K562 (cell line): ENCODE measurements around the gene MEOX2. TPM values are rescaled to one million over a fixed set of nuclear protein-coding genes. Genes with fewer than 3 reads are reported as not detected.

ENCODE experiments used
- ATAC-seq: fragments of 200-7000 bp; cut with Tn5 transposase; 3 replicates; pipeline ENCODE4 v1.9.1; 2020; ENCODE audit warnings: moderate library complexity
- BruUV-seq: library from RNA; stranded (reverse); fragments of 400-500 nt; replicated peaks from 2 replicates; lab custom pipeline; 2021; lab: Mats Ljungman, UMichigan
- CTCF ChIA-PET: fragments of 300-600 bp; formaldehyde crosslinking; extraction: SDS; loops from one replicate; lab custom pipeline; 2021; ENCODE audit warnings: low intra/inter-chr PET ratio; lab: Yijun Ruan, JAX
- POLR2A ChIA-PET: fragments of 300-600, 350-650 bp; sonication (Branson Sonifier 250); formaldehyde crosslinking; extraction: SDS; loops from one replicate; lab custom pipeline; 2021; ENCODE audit warnings: antibody characterized with exemption, inconsistent platforms; lab: Yijun Ruan, JAX
- DNase-seq, 4 experiments: peaks; one replicate each; pipeline versions ENCODE4 v3.0.0 to v3.0.0-alpha.2; 2011 to 2018; ENCODE audit warnings: low spot score in 3 of 4, mixed read lengths in 3 of 4; ENCODE audit errors: extremely low read depth in 1 of 4
- FAIRE-seq: peaks from 2 replicates; lab custom pipeline; 2011; peaks lifted over from hg19 to GRCh38; lab: Jason Lieb, UNC
- H2AFZ ChIP-seq: 2 replicates; pipeline ENCODE4 v1.6.0; 2011; ENCODE audit warnings: low read depth, low read length, control low read depth, inconsistent platforms
- H3K27ac ChIP-seq: fragments of 200-600 bp; 3 replicates; pipeline ENCODE4 v1.8.0; 2011; ENCODE audit warnings: low read depth, mild to moderate bottlenecking, control low read depth, inconsistent platforms, low read length, moderate library complexity, mixed read lengths; ENCODE audit errors: extremely low read depth
- H3K27me3 ChIP-seq, 2 experiments: fragments of 300-600 bp in 1 of 2; 2 replicates in 1 of 2; 3 replicates in 1 of 2; pipeline versions ENCODE4 v1.6.0 to v1.8.0; 2011; ENCODE audit warnings: inconsistent platforms in 2 of 2, low read length in 2 of 2, mild to moderate bottlenecking in 1 of 2, mixed read lengths in 1 of 2, moderate library complexity in 1 of 2; ENCODE audit not compliant: control insufficient read depth in 2 of 2, insufficient read depth in 2 of 2
- H3K36me3 ChIP-seq: fragments of 300-600 bp; 3 replicates; pipeline ENCODE4 v1.8.0; 2011; ENCODE audit warnings: mild to moderate bottlenecking, low read length, inconsistent platforms; ENCODE audit not compliant: control insufficient read depth, insufficient read depth
- H3K4me1 ChIP-seq, 2 experiments: fragments of 200-600 bp in 1 of 2; replicated peaks in 1 of 2; 2 replicates in 1 of 2; 3 replicates in 1 of 2; pipeline versions ENCODE4 v1.5.1 to v1.8.0; 2011; ENCODE audit warnings: inconsistent platforms in 2 of 2, low read length in 2 of 2, mild to moderate bottlenecking in 1 of 2, mixed read lengths in 1 of 2, moderate library complexity in 1 of 2; ENCODE audit not compliant: control insufficient read depth in 2 of 2, insufficient read depth in 2 of 2
- H3K4me2 ChIP-seq: 2 replicates; pipeline ENCODE4 v1.6.1; 2011; ENCODE audit warnings: low read length, control low read depth, inconsistent platforms, mixed read lengths; ENCODE audit not compliant: insufficient read depth
- H3K4me3 ChIP-seq: fragments of 200-600 bp; sonication (generic), shearing (Covaris generic); 2 replicates; pipeline ENCODE4 v1.5.1; 2016; ENCODE audit warnings: control low read depth, inconsistent platforms
- H3K79me2 ChIP-seq: fragments of 200-600 bp; 3 replicates; pipeline ENCODE4 v1.8.0; 2011; ENCODE audit warnings: low read length, inconsistent platforms; ENCODE audit not compliant: control insufficient read depth, insufficient read depth
- H3K9ac ChIP-seq, 2 experiments: 2 replicates each; pipeline versions ENCODE4 v1.6.0 to v1.6.1; 2011; ENCODE audit warnings: low read depth in 2 of 2, low read length in 2 of 2, control low read depth in 1 of 2, inconsistent platforms in 1 of 2, mild to moderate bottlenecking in 1 of 2, mixed read lengths in 1 of 2; ENCODE audit not compliant: insufficient read depth in 1 of 2
- H3K9me1 ChIP-seq: one replicate; pipeline ENCODE4 v1.6.0; 2011; ENCODE audit warnings: inconsistent platforms, mild to moderate bottlenecking, low read length, moderate library complexity; ENCODE audit not compliant: control insufficient read depth, insufficient read depth
- H3K9me3 ChIP-seq: replicated peaks from 2 replicates; pipeline ENCODE4 v1.5.1; 2011; ENCODE audit warnings: low read depth, low read length, inconsistent platforms; ENCODE audit not compliant: control insufficient read depth, insufficient read depth
- H4K20me1 ChIP-seq: replicated peaks from 2 replicates; pipeline ENCODE4 v1.6.1; 2011; ENCODE audit warnings: low read length, inconsistent platforms, mixed read lengths; ENCODE audit not compliant: control insufficient read depth, insufficient read depth
- ELF1 ChIP-seq: fragments of 200-800 bp; sonication (Bioruptor generic); IDR thresholded peaks from 2 replicates; pipeline ENCODE4 v1.6.1; 2016; ENCODE audit warnings: missing genetic modification characterization, missing compliant biosample characterization
- KLF1 ChIP-seq: fragments of 450-650 bp; IDR thresholded peaks from 2 replicates; pipeline ENCODE4 v1.6.1; 2016; ENCODE audit warnings: missing genetic modification characterization, missing compliant biosample characterization
- MCM2 ChIP-seq: fragments of 450-650 bp; IDR thresholded peaks from 2 replicates; pipeline ENCODE4 v1.6.1; 2017; ENCODE audit warnings: low read depth, mild to moderate bottlenecking
- MYBL2 ChIP-seq, 2 experiments: fragments of 450-650 bp in 1 of 2; sonication (generic) in 1 of 2; formaldehyde crosslinking in 1 of 2; IDR thresholded peaks; 2 replicates each; pipeline versions ENCODE4 v1.6.1 to v1.8.1; 2017 to 2022; ENCODE audit warnings: borderline replicate concordance in 1 of 2, inconsistent platforms in 1 of 2, low read depth in 1 of 2, mild to moderate bottlenecking in 1 of 2, missing genetic modification reagents in 1 of 2, moderate library complexity in 1 of 2
- NELFE ChIP-seq: IDR thresholded peaks from 2 replicates; pipeline ENCODE4 v1.6.1; 2011; ENCODE audit warnings: mild to moderate bottlenecking; ENCODE audit not compliant: insufficient read depth, insufficient read length
- RBBP5 ChIP-seq: fragments of 200-600 bp; sonication (generic); IDR thresholded peaks from 2 replicates; pipeline ENCODE4 v1.6.1; 2012; ENCODE audit warnings: borderline replicate concordance, mild to moderate bottlenecking, low read length, control low read depth, inconsistent platforms; ENCODE audit not compliant: insufficient read depth, poor library complexity, severe bottlenecking
- ZBTB7A ChIP-seq: IDR thresholded peaks from 2 replicates; pipeline ENCODE4 v1.6.1; 2011; ENCODE audit warnings: low read depth, mild to moderate bottlenecking, low read length, moderate library complexity, borderline replicate concordance; ENCODE audit not compliant: control insufficient read depth
- ZNF133 ChIP-seq: fragments of 250-450 bp; sonication (Bioruptor Pico); IDR thresholded peaks from 2 replicates; pipeline ENCODE4 v1.4.0; 2020; ENCODE audit warnings: mild to moderate bottlenecking
- ZNF354B ChIP-seq: fragments of 250-450 bp; sonication (Bioruptor Pico); IDR thresholded peaks from 2 replicates; pipeline ENCODE4 v1.4.0; 2020
- ZNF586 ChIP-seq: fragments of 450-650 bp; formaldehyde crosslinking; conservative IDR thresholded peaks from 2 replicates; pipeline ENCODE4 v1.4.0; 2020; ENCODE audit warnings: mild to moderate bottlenecking, moderate library complexity
- ZNF695 ChIP-seq: fragments of 450-650 bp; formaldehyde crosslinking; IDR thresholded peaks from 2 replicates; pipeline ENCODE4 v1.4.0; 2020; ENCODE audit warnings: mild to moderate bottlenecking, moderate library complexity
- in situ Hi-C: fragments of 300-500 bp; cut with MboI; formaldehyde crosslinking; loops from 4 replicates; pipeline ENCODE4 v1.15.0; 2018; ENCODE audit warnings: inconsistent platforms, mixed read lengths
- intact Hi-C: fragments of 100-400 bp; cut with micrococcal nuclease; formaldehyde crosslinking; loops from 2 replicates; pipeline ENCODE4 v1.14.2; 2022
- polyA plus RNA-seq, 8 experiments: library from polyadenylated mRNA; depleted of rRNA in 4 of 8; stranded (reverse) in 5 of 8; unstranded in 3 of 8; fragments of >200 nt; fragmentation: Nextera tagmentation in 2 of 8; fragmentation: Illumina TruSeq in 1 of 8; extraction: Ambion mirVana in 2 of 8; extraction: Trizol in 1 of 8; gene quantifications; 2 replicates each; pipeline versions ENCODE4 v1.2.1 to v1.2.3, GENCODE V29; 2011 to 2014; ENCODE audit warnings: inconsistent platforms in 1 of 8, missing spikeins in 1 of 8
- total RNA-seq, 7 experiments: library from RNA; depleted of rRNA in 6 of 7; stranded (reverse); fragments of >200 nt in 6 of 7; fragmentation: Illumina TruSeq in 2 of 7; extraction: Trizol in 2 of 7; gene quantifications; 2 replicates each; pipeline versions ENCODE4 v1.2.1 to v1.2.3, GENCODE V29; 2011 to 2021; ENCODE audit warnings: low replicate concordance in 1 of 7
- TF ChIP-seq, protein P1 (sequence below): fragments of 450-650 bp; IDR thresholded peaks from 2 replicates; pipeline ENCODE4 v1.6.1; 2016; ENCODE audit warnings: low read depth
- TF ChIP-seq, protein P2 (sequence below): fragments of 450-650 bp; IDR thresholded peaks from 2 replicates; pipeline ENCODE4 v1.6.1; 2017; ENCODE audit warnings: antibody characterized with exemption

Gene MEOX2
- total and polyA plus RNA-seq, 9 of the 15 experiments (the other 6 are each of a cell fraction or from before 2014, with no cell fraction given): not detected

DNA sequence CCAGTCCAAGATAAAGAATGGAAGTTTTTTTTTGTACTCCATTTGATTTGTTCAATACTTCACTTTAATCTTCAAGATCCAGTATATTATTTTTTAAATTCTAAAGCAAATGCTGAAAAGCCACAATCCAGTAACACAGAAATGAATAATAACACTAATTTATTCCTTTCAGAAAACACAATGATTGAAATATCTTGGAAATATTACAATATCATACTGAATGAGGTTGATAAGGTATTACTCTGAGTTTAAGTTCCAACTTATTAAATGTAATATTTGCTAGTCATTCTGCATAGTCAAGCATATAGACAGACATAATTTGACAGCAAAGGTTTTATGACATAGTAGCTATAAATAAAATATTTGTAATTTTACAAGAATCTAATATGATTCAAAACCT lies 4.4 kb downstream of the MEOX2 start:
- Histone ChIP-seq H3K9ac (no peak overlapping the region), H3K27ac (no peak overlapping the region), H3K4me3 (no peak overlapping the region), H2AFZ (no peak overlapping the region), H3K79me2 (no peaks in the 10 kb centered on the region), H3K9me3 (no peaks in the 10 kb centered on the region), H4K20me1 (no peaks in the 10 kb centered on the region), H3K9me1 (no peaks in the 10 kb centered on the region), H3K4me1 (no peaks in the 10 kb centered on the region), H3K27me3 (no peaks in the 10 kb centered on the region), H3K4me2 (no peak overlapping the region), H3K36me3 (no peaks in the 10 kb centered on the region)
- POLR2A ChIA-PET: no interaction called here
- in situ Hi-C loops (no loop called here), intact Hi-C loops (no loop called here)
- CTCF ChIA-PET: no interaction called here
- DNase-seq: no peak
- no TSS peak for BruUV-seq
- FAIRE-seq: no peak
- ATAC-seq: no peak
- TF ChIP-seq ELF1 (tag) (no peak), ZNF354B (CRISPR knock-in tag) (no peak), MCM2 (no peak), ZNF695 (CRISPR knock-in tag) (no peak), ZBTB7A (no peak), ZNF133 (CRISPR knock-in tag) (no peak), RBBP5 (no peak), NELFE (no peak), ZNF586 (CRISPR knock-in tag) (no peak), KLF1 (tag) (no peak), MYBL2 (IDR thresholded peaks at IDR 0.05; ENCODE audit: low read depth) (no peak), MYBL2 (CRISPR knock-in tag; IDR thresholded peaks at IDR 0.05; ENCODE audit: borderline replicate concordance) (no peak)
- TF ChIP-seq, protein P1, sequence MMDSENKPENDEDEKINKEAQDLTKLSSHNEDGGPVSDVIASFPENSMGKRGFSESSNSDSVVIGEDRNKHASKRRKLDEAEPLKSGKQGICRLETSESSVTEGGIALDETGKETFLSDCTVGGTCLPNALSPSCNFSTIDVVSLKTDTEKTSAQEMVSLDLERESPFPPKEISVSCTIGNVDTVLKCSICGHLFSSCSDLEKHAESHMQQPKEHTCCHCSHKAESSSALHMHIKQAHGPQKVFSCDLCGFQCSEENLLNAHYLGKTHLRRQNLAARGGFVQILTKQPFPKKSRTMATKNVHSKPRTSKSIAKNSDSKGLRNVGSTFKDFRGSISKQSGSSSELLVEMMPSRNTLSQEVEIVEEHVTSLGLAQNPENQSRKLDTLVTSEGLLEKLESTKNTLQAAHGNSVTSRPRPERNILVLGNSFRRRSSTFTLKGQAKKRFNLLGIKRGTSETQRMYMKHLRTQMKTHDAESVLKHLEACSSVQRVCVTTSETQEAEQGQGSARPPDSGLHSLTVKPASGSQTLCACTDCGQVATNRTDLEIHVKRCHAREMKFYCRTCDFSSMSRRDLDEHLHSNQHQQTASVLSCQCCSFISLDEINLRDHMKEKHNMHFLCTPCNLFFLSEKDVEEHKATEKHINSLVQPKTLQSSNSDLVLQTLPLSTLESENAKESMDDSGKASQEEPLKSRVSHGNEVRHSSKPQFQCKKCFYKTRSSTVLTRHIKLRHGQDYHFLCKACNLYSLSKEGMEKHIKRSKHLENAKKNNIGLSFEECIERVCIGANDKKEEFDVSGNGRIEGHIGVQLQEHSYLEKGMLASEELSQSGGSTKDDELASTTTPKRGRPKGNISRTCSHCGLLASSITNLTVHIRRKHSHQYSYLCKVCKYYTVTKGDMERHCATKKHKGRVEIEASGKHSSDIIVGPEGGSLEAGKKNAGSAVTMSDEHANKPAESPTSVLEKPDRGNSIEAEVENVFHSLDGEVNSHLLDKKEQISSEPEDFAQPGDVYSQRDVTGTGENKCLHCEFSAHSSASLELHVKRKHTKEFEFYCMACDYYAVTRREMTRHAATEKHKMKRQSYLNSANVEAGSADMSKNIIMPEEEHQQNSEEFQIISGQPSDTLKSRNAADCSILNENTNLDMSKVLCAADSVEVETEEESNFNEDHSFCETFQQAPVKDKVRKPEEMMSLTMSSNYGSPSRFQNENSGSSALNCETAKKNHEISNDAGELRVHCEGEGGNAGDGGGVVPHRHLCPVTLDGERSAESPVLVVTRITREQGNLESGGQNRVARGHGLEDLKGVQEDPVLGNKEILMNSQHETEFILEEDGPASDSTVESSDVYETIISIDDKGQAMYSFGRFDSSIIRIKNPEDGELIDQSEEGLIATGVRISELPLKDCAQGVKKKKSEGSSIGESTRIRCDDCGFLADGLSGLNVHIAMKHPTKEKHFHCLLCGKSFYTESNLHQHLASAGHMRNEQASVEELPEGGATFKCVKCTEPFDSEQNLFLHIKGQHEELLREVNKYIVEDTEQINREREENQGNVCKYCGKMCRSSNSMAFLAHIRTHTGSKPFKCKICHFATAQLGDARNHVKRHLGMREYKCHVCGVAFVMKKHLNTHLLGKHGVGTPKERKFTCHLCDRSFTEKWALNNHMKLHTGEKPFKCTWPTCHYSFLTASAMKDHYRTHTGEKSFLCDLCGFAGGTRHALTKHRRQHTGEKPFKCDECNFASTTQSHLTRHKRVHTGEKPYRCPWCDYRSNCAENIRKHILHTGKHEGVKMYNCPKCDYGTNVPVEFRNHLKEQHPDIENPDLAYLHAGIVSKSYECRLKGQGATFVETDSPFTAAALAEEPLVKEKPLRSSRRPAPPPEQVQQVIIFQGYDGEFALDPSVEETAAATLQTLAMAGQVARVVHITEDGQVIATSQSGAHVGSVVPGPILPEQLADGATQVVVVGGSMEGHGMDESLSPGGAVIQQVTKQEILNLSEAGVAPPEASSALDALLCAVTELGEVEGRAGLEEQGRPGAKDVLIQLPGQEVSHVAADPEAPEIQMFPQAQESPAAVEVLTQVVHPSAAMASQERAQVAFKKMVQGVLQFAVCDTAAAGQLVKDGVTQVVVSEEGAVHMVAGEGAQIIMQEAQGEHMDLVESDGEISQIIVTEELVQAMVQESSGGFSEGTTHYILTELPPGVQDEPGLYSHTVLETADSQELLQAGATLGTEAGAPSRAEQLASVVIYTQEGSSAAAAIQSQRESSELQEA: no peak
- TF ChIP-seq, protein P2, sequence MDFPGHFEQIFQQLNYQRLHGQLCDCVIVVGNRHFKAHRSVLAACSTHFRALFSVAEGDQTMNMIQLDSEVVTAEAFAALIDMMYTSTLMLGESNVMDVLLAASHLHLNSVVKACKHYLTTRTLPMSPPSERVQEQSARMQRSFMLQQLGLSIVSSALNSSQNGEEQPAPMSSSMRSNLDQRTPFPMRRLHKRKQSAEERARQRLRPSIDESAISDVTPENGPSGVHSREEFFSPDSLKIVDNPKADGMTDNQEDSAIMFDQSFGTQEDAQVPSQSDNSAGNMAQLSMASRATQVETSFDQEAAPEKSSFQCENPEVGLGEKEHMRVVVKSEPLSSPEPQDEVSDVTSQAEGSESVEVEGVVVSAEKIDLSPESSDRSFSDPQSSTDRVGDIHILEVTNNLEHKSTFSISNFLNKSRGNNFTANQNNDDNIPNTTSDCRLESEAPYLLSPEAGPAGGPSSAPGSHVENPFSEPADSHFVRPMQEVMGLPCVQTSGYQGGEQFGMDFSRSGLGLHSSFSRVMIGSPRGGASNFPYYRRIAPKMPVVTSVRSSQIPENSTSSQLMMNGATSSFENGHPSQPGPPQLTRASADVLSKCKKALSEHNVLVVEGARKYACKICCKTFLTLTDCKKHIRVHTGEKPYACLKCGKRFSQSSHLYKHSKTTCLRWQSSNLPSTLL: no peak
